ENCODE measurements around the gene AGAP1. TPM values are rescaled to one million over a fixed set of nuclear protein-coding genes. Genes with fewer than 3 reads are reported as not detected.

Gene AGAP1
- total RNA-seq, 1 donor from 2014 or later: 33.7 TPM

DNA sequence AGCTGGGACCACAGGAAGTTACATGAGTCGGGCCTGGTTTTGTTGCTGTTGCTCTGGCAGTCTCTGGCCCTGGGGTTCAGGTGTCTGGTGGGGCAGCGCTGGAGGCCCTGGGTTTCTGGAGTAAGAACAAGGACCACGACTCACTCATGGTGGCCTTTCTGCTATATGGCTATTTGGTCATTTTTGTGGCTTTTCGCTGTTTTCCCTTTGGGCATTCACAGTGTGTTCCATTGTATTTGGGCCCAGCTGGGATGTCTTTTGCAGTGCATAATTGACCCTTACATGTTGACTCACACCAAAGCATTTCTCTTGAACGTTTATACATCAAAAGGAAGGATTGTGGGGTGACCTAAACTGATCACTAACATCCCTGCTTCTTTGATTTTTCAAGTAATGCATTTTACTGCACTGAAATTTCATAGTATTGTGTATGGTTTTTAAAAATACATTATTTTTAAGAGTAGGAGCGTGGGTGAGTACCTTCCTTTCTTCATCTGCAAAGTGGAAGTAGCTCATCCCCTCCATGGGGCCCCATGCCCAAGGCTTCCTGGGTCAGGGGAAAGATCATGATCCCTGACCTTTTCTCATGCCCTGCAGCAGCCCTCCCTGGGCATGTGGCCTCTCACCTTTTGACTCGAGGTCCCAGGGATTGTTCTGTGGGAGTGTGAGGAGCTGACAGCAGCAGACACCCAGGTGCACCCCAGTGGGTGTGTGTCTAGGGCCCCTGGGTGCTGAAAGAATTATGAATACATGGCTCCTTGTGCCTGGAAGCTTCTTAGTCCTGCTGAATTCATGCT, 225.5 kb downstream of the AGAP1 start:
- TF ChIP-seq CTCF (IDR thresholded peaks at IDR 0.05; ENCODE audit: insufficient read depth, low read length, poor library complexity, severe bottlenecking): no peak
- Histone ChIP-seq H3K4me3 (ENCODE audit: low read depth, low read length) (no peak overlapping the region), H3K36me3 (ENCODE audit: control insufficient read depth, insufficient read depth, low read length) (no peaks in the 10 kb centered on the region), H3K27me3 (ENCODE audit: control insufficient read depth, insufficient read depth, low read length) (no peaks in the 10 kb centered on the region)
- no peak for DNase-seq (ENCODE audit: low read depth)

DNA sequence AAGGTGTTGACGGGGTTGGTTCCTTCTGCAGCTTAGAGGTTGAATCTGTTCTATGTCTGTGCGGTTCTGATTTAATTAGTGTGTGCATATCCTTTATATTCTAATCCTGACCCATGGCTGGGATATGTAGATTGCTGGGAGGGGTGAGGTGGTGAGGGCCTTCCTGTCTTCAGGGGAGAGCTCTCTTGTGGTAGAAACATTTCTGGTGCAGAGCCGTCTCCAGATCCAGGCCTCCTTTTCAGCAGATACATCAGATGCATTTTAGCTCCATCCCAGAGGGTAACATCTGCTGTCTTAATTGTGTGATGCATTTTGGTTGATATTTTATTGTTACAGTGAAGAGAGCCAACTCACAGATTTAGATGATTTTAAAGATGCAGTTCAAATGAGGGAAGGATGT, 227.8 kb downstream of the AGAP1 start:
- no peaks in the 10 kb centered on the region for H3K27me3 ChIP-seq (ENCODE audit: control insufficient read depth, insufficient read depth, low read length)
- no peak overlapping the region for H3K4me3 ChIP-seq (ENCODE audit: low read depth, low read length)
- no peak for DNase-seq (ENCODE audit: low read depth)
- H3K36me3 ChIP-seq (ENCODE audit: control insufficient read depth, insufficient read depth, low read length): no peaks in the 10 kb centered on the region
- no peak for TF ChIP-seq CTCF (IDR thresholded peaks at IDR 0.05; ENCODE audit: insufficient read depth, low read length, poor library complexity, severe bottlenecking)

GRCh38 chr2:235722869-235723268, 229.0 kb downstream of the AGAP1 start:
- Histone ChIP-seq H3K27me3 (ENCODE audit: control insufficient read depth, insufficient read depth, low read length) (no peaks in the 10 kb centered on the region), H3K4me3 (ENCODE audit: low read depth, low read length) (no peak overlapping the region), H3K36me3 (ENCODE audit: control insufficient read depth, insufficient read depth, low read length) (no peaks in the 10 kb centered on the region)
- DNase-seq (ENCODE audit: low read depth): no peak
- TF ChIP-seq CTCF (IDR thresholded peaks at IDR 0.05; ENCODE audit: insufficient read depth, low read length, poor library complexity, severe bottlenecking): no peak

- TF ChIP-seq CTCF (IDR thresholded peaks at IDR 0.05; ENCODE audit: insufficient read depth, low read length, poor library complexity, severe bottlenecking): no peak
- H3K27me3 ChIP-seq (ENCODE audit: control insufficient read depth, insufficient read depth, low read length): no peaks in the 10 kb centered on the region
- H3K36me3 ChIP-seq (ENCODE audit: control insufficient read depth, insufficient read depth, low read length): no peaks in the 10 kb centered on the region
- no peak overlapping the region for H3K4me3 ChIP-seq (ENCODE audit: low read depth, low read length)
- no peak for DNase-seq (ENCODE audit: low read depth)
Observed at GRCh38 chr2:235723371-235723770, 229.5 kb downstream of the AGAP1 start.

DNA sequence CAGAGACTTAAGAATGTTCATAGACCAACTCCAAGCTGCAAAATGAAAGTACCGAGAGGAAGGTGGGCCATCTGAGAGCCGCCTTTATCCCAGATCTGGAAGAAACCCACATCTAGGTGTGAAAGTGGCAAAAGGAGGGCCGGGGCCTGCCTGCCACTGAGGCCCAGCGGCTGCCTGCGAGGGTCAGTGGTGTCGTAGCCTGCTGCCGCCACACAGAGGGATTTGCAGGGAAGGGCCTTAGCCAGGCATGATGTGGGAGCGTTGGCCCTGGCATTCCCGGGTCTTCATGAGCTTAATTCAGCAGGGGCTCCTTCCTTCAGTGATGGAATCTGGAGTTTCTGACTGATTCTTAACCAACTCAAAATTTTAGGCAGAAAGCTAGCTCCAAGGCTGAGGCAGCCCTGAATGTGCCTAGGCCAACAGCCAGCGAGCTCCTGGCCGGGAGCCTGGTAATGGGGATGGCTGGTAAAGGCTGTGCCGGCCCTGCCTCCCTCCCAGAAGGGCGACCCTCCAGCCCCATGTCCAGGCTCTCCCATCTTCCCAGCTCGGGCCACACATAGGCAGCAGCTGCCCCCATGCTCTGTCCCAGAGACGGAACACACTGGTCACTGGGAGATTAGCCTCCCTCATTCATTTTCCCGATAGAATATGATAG, 230.1 kb downstream of the AGAP1 start:
- no peak for TF ChIP-seq CTCF (IDR thresholded peaks at IDR 0.05; ENCODE audit: insufficient read depth, low read length, poor library complexity, severe bottlenecking)
- no peaks in the 10 kb centered on the region for H3K36me3 ChIP-seq (ENCODE audit: control insufficient read depth, insufficient read depth, low read length)
- H3K4me3 ChIP-seq (ENCODE audit: low read depth, low read length): no peak overlapping the region
- no peak for DNase-seq (ENCODE audit: low read depth)
- no peaks in the 10 kb centered on the region for H3K27me3 ChIP-seq (ENCODE audit: control insufficient read depth, insufficient read depth, low read length)
